NK-92 (cell line): ENCODE results near the gene GCNT1.
"Not testable (repeated sequence)": the region's sequence is repeated elsewhere in the genome, so short reads cannot be mapped to it uniquely, and the experiment has no call there.

Experiments used
- DNase-seq: peaks from one replicate; lab custom pipeline; 2025; ENCODE audit not compliant: unreplicated experiment; lab: John Stamatoyannopoulos, UW

The GCNT1 gene

DNA sequence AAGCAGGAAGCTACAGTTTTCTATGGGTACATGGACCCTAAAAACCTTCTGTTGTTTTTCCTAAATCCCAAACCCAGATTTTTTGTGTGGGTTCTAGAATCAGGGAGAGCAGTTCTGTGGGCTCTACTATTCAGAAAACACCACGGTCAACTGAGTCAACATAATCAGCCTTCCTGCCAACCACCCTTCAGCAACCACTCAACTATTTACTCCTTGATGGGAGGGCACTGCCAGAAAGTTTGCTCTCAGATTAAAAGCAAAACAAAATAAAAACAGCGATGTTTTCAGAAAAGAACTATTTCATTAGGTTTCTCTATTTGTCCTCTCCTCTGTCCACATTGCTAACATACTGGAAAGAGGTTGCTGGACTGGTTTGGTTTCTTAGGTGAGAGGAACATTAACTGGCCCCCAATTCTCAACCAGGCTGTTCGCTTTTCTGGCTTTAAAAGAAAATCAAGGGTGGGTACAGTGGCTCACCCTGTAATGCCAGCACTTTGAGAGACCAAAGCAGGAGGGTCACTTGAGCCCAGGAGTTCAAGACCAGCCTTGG is 72.3 kb downstream of the GCNT1 start:
- no peak for DNase-seq

DNA sequence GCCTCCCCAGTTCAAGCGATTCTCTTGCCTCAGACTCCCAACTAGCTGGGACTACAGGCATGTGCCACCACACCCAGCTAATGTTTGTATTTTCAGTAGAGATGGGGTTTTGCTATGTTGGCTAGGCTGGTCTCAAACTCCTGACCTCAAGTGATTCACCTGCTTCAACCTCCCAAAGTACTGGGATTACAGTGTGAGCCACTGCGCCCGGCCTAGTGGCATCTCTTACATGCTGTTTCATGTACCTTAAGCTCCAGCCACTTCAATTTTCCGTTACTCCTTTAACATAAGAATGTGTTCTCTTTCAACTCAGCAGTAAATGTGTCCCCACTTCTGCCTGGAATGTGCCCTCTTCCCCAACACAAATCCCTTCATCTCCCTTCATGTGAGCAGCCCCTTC is 73.9 kb downstream of the GCNT1 start:
- DNase-seq = not testable (repeated sequence)

DNA sequence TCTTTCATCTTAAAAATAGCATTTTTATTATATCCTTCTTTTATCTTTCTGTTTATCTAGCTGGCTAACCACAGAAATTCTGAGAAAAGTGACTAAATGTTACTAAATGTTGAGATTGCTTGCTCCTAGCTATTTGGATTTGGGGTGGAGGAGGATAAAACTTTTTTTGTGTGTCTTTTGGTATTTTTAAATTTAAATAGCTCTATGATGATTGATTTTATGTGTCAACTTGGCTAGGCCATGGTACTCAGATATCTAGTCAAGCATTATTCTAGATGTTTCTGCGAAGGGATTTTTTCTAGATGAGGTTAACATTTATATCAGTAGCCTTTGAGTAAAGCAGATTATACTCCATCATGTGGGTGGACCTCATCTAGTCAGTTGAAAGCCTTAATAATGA is 75.0 kb downstream of the GCNT1 start:
- no peak for DNase-seq

GRCh38 chr9:76537150-76537646 is 78.2 kb downstream of the GCNT1 start:
- no peak for DNase-seq

- no peak for DNase-seq
Measured at GRCh38 chr9:76539180-76539579, 80.2 kb downstream of the GCNT1 start.

DNA sequence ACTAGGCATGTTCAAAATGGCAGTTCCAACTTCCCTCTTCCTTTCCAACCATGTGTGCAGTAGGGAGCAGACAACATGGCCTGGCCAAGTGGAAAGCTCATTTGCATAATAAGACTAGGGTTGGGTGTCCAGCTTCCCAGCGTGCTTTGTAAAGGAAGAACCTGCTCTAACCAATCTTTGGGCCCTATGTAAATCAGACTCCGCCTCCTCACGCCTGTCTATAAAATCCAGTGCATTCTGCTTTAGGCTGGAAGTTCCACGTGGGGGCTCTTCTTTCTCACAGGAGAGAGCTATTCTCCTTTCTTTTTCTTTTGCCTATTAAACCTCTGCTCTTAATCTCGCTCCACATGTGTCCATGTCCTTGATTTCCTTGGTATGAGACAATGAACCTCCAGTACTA is 83.4 kb downstream of the GCNT1 start:
- no peak for DNase-seq

- no peak for DNase-seq
Measured at GRCh38 chr9:76545191-76545590, 86.2 kb downstream of the GCNT1 start.

DNA sequence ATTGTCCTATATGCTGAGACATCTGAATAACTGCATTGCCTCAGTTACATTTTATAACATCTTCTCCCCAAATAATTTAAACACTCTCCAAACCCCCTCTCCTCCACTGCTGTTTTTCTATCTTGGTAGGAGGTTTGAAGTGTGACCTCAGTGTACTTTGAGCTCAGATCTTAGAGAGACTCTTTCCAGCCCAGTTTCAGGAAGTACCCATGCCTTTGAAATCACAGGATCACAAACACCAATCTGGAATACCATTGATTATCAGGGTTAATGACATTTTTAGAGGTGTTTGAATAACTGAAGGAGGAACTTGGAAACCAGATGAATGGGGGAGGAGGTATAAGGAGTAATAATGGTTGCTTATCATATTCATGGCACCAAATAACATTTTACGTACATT is 93.2 kb downstream of the GCNT1 start:
- no peak for DNase-seq

DNA sequence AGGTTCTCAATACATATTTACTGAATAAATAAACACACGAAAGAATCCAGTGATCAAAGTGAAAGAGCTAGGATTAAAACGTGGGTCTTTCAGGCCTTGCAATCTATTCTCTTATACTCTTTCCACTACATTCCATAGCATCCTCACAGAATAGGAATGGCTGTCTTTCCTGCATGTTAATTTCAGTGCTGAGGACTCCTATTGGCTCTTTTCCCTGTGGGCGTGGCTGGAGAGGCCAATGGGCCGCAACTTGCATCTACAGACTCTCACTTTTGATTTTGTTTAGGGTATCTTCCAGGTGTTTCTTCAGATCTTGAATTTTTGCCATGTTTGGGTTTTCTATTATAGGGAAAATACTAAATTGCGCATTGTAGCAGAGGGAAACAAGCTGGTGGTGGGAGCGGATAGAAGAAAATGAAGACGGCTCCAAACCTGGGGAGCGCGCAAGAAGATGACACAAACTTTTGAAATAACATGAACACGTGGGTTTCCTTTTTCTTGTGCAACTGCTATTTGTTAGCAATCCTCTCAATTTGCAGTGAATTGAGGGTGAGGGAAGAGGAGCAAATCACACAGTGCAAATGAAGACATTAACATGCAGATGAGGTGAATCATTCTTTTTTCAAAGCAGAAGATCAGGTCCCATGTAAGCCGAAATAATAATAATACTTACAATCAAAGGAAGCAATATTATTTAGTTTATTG is 93.9 kb downstream of the GCNT1 start:
- DNase-seq = no peak

DNA sequence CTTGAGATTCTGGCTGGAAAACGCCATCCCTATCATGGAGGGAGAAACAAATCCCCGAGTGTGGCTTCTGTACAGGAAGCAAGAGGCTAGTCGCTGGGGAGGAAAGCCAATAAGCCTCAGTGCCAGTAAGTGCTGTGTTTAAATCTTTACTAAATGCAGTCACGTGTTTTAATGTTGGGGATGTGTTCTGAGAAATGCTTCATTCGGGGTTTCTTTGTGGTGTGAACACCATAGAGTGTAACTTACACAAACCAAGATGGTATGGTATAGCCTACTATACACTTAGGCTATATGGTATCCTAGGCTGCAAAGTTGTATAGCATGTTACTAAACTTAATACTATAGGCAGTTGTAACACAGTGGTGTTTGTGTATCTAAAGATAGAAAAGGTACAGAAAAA is 94.7 kb downstream of the GCNT1 start:
- DNase-seq = no peak
